HepG2 (cell line): ENCODE results near the gene ENTPD2. TPM values are rescaled to one million over a fixed set of nuclear protein-coding genes. Genes with fewer than 3 reads are reported as not detected.

ENCODE experiments used
- ATF4 ChIP-seq, 2 experiments: fragments of 450-650 bp in 1 of 2; sonication (generic) in 1 of 2; formaldehyde crosslinking; IDR thresholded peaks; 2 replicates each; pipeline versions ENCODE4 v1.5.0 to v1.8.0; 2020 to 2022; ENCODE audit warnings: mild to moderate bottlenecking in 1 of 2, missing genetic modification reagents in 1 of 2
- EHMT2 ChIP-seq: fragments of 200-600 bp; sonication (generic); IDR thresholded peaks from 2 replicates; pipeline ENCODE4 v1.7.0; 2017; ENCODE audit warnings: antibody characterized with exemption, low read depth, low read length, borderline replicate concordance
- ERF ChIP-seq: IDR thresholded peaks from 2 replicates; pipeline ENCODE4 v1.6.1; 2018; ENCODE audit warnings: missing biosample characterization, missing genetic modification reagents
- GMEB2 ChIP-seq: IDR thresholded peaks from 2 replicates; pipeline ENCODE4 v1.6.1; 2016; ENCODE audit warnings: missing biosample characterization, missing genetic modification reagents, low read depth
- MBD4 ChIP-seq: IDR thresholded peaks from 2 replicates; pipeline ENCODE4 v1.6.1; 2012; ENCODE audit warnings: low read length, inconsistent platforms, borderline replicate concordance
- MXD4 ChIP-seq: IDR thresholded peaks from 2 replicates; pipeline ENCODE4 v1.6.1; 2016; ENCODE audit warnings: mild to moderate bottlenecking, missing biosample characterization, missing genetic modification reagents
- NKX3-1 ChIP-seq: sonication (generic); formaldehyde crosslinking; IDR thresholded peaks from 2 replicates; pipeline ENCODE4 v1.5.0; 2020; ENCODE audit warnings: missing genetic modification reagents
- NR2F1 ChIP-seq, 2 experiments: fragments of 450-650 bp in 1 of 2; formaldehyde crosslinking in 1 of 2; IDR thresholded peaks; 2 replicates each; pipeline versions ENCODE4 v1.5.0 to v1.6.1; 2016 to 2020; ENCODE audit warnings: mild to moderate bottlenecking in 1 of 2, missing compliant biosample characterization in 1 of 2, missing genetic modification reagents in 1 of 2, moderate library complexity in 1 of 2
- POGZ ChIP-seq: sonication (generic); formaldehyde crosslinking; IDR thresholded peaks from 2 replicates; pipeline ENCODE4 v1.4.0; 2020; ENCODE audit warnings: mild to moderate bottlenecking, missing genetic modification reagents
- PRPF4 ChIP-seq: fragments of 200-400 bp; formaldehyde crosslinking; IDR thresholded peaks from 2 replicates; pipeline ENCODE4 v1.6.1; 2016; ENCODE audit warnings: low read length, low read depth; ENCODE audit not compliant: poor library complexity, severe bottlenecking
- SOX13 ChIP-seq, 3 experiments: fragments of 450-650 bp in 1 of 3; sonication (generic) in 1 of 3; formaldehyde crosslinking in 1 of 3; IDR thresholded peaks in 2 of 3; conservative IDR thresholded peaks in 1 of 3; 2 replicates each; pipeline versions ENCODE4 v1.5.0 to v1.6.1; 2016 to 2020; ENCODE audit warnings: antibody characterized with exemption in 1 of 3, mild to moderate bottlenecking in 1 of 3, missing compliant biosample characterization in 1 of 3, missing genetic modification reagents in 1 of 3, moderate library complexity in 1 of 3
- TGIF2 ChIP-seq: IDR thresholded peaks from 2 replicates; pipeline ENCODE4 v1.6.1; 2016; ENCODE audit warnings: control low read depth, missing compliant biosample characterization
- ZBTB38 ChIP-seq: sonication (generic); formaldehyde crosslinking; IDR thresholded peaks from 2 replicates; pipeline ENCODE4 v1.5.1; 2020; ENCODE audit warnings: mild to moderate bottlenecking, missing genetic modification reagents
- ZKSCAN8 ChIP-seq: IDR thresholded peaks from 2 replicates; pipeline ENCODE4 v1.6.1; 2016; ENCODE audit warnings: borderline replicate concordance, missing genetic modification reagents, missing compliant biosample characterization
- ZNF24 ChIP-seq: fragments of 450-650 bp; IDR thresholded peaks from 2 replicates; pipeline ENCODE4 v1.6.1; 2017; ENCODE audit warnings: antibody characterized with exemption, mild to moderate bottlenecking
- ZNF260 ChIP-seq: sonication (generic); formaldehyde crosslinking; IDR thresholded peaks from 2 replicates; pipeline ENCODE4 v1.4.0; 2020; ENCODE audit warnings: missing genetic modification reagents, low read depth, mild to moderate bottlenecking, borderline replicate concordance
- ZNF34 ChIP-seq: sonication (generic); formaldehyde crosslinking; IDR thresholded peaks from 2 replicates; pipeline ENCODE4 v1.4.0; 2020; ENCODE audit warnings: mild to moderate bottlenecking, missing genetic modification reagents, borderline replicate concordance
- ZNF468 ChIP-seq: sonication (generic); formaldehyde crosslinking; IDR thresholded peaks from 2 replicates; pipeline ENCODE4 v1.8.0; 2022; ENCODE audit warnings: mild to moderate bottlenecking, moderate library complexity, missing genetic modification reagents
- ZNF567 ChIP-seq: sonication (generic); formaldehyde crosslinking; IDR thresholded peaks from 2 replicates; pipeline ENCODE4 v1.8.1; 2023; ENCODE audit warnings: mild to moderate bottlenecking, missing genetic modification reagents, borderline replicate concordance
- ZNF614 ChIP-seq: IDR thresholded peaks from 2 replicates; pipeline ENCODE4 v1.6.1; 2018; ENCODE audit warnings: missing biosample characterization, missing genetic modification reagents, inconsistent platforms, borderline replicate concordance
- ZNF652 ChIP-seq: IDR thresholded peaks from 2 replicates; pipeline ENCODE4 v1.6.1; 2016; ENCODE audit warnings: low read depth, borderline replicate concordance
- polyA plus RNA-seq, 8 experiments: library from polyadenylated mRNA; depleted of rRNA in 3 of 8; stranded (reverse) in 7 of 8; unstranded in 1 of 8; fragments of >200 nt; fragmentation: Illumina TruSeq in 4 of 8; extraction: Trizol in 4 of 8; gene quantifications; 2 replicates each; pipeline versions ENCODE4 v1.2.1 to v1.2.3, GENCODE V29; 2011 to 2016; ENCODE audit warnings: low read depth in 4 of 8, missing spikeins in 1 of 8, mixed read lengths in 1 of 8; ENCODE audit not compliant: insufficient read depth in 1 of 8
- total RNA-seq, 5 experiments: library from RNA; depleted of rRNA; stranded (reverse); fragments of >200 nt; fragmentation: Illumina TruSeq; extraction: Trizol; gene quantifications; 2 replicates each; pipeline ENCODE4 v1.2.3, GENCODE V29; 2016; ENCODE audit warnings: low read depth in 1 of 5
- TF ChIP-seq, protein P1 (sequence below): sonication (generic); formaldehyde crosslinking; IDR thresholded peaks from 2 replicates; pipeline ENCODE4 v1.4.0; 2020; ENCODE audit warnings: mild to moderate bottlenecking, missing genetic modification reagents

Gene ENTPD2
- total and polyA plus RNA-seq, 2 of the 13 experiments (the other 11 are each of a cell fraction or from before 2014, with no cell fraction given): 0.95 to 3.2 TPM

DNA sequence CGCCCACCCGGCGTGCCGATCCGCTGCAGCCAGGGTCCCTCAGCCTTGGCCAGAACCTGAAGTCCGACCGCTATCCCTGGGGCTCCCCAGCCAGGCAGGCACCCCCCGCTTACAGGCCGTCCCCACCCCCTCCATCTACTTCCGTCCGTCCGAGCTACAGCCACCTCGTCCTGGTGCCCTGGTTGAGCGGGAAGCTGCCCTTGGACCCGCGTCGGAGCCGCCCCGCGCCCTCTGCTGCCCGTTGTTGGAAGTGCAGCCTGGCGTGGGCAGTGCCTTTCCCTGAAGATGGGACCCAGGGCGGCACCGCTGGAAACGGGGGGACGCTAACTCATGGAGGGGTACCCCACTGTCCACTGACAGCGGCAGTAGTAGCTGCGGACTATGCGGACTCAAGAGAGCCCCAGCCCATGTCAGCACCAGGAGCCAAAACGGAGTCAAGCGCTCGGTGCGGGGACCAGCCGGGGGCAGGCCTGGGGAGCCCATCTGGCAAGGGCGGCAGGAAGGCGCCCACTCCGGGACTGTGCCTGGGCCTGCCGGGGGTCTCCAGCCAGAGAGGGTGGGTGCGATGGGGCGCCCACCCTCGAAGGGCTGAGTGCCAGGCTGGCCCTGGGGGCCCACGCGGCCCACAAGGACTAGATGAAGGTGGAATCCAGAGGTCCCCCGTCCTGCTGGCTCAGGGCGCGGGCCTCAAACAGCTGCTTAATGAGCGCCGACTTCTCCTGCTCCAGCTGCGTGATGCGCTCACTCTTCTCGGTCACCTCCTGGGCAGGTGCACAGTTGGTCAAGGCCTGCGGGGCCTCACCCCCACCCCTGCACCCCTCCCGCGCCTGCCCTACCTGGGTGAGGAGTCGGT, 10.4 kb upstream of the ENTPD2 start (continued):
- TF ChIP-seq ERF (peak; percentile 51; the same call in 1 of the 2 replicates), ZNF260 (CRISPR knock-in tag) (no peak), ZNF34 (CRISPR knock-in tag) (no peak), ZKSCAN8 (CRISPR knock-in tag) (no peak), ZBTB38 (peak; percentile 93), EHMT2 (no peak), SOX13 (IDR thresholded peaks at IDR 0.05) (no peak), SOX13 (CRISPR knock-in tag; conservative IDR thresholded peaks at IDR 0.05 in 1 of 2, IDR thresholded peaks at IDR 0.05 in 1 of 2) (no peak), ZNF468 (CRISPR knock-in tag) (no peak), POGZ (no peak), ZNF567 (CRISPR knock-in tag) (no peak), NR2F1 (CRISPR knock-in tag; IDR thresholded peaks at IDR 0.05) (no peak), MXD4 (peak; percentile 59; the same call in 1 of the 2 replicates), NKX3-1 (no peak), MBD4 (no peak), ATF4 (CRISPR knock-in tag; IDR thresholded peaks at IDR 0.05) (no peak), ZNF652 (CRISPR knock-in tag) (no peak), PRPF4 (no peak), GMEB2 (CRISPR knock-in tag) (no peak), ZNF24 (no peak), ZNF614 (no peak), TGIF2 (CRISPR knock-in tag) (no peak)
- TF ChIP-seq, protein P1, sequence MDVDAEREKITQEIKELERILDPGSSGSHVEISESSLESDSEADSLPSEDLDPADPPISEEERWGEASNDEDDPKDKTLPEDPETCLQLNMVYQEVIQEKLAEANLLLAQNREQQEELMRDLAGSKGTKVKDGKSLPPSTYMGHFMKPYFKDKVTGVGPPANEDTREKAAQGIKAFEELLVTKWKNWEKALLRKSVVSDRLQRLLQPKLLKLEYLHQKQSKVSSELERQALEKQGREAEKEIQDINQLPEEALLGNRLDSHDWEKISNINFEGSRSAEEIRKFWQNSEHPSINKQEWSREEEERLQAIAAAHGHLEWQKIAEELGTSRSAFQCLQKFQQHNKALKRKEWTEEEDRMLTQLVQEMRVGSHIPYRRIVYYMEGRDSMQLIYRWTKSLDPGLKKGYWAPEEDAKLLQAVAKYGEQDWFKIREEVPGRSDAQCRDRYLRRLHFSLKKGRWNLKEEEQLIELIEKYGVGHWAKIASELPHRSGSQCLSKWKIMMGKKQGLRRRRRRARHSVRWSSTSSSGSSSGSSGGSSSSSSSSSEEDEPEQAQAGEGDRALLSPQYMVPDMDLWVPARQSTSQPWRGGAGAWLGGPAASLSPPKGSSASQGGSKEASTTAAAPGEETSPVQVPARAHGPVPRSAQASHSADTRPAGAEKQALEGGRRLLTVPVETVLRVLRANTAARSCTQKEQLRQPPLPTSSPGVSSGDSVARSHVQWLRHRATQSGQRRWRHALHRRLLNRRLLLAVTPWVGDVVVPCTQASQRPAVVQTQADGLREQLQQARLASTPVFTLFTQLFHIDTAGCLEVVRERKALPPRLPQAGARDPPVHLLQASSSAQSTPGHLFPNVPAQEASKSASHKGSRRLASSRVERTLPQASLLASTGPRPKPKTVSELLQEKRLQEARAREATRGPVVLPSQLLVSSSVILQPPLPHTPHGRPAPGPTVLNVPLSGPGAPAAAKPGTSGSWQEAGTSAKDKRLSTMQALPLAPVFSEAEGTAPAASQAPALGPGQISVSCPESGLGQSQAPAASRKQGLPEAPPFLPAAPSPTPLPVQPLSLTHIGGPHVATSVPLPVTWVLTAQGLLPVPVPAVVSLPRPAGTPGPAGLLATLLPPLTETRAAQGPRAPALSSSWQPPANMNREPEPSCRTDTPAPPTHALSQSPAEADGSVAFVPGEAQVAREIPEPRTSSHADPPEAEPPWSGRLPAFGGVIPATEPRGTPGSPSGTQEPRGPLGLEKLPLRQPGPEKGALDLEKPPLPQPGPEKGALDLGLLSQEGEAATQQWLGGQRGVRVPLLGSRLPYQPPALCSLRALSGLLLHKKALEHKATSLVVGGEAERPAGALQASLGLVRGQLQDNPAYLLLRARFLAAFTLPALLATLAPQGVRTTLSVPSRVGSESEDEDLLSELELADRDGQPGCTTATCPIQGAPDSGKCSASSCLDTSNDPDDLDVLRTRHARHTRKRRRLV: no peak
